GM12872 (cell line): ENCODE results near the gene SEMA4B.

Experiments used
- TF ChIP-seq, protein P1 (sequence below): IDR thresholded peaks from 3 replicates; pipeline ENCODE4 v1.5.1; 2011; ENCODE audit warnings: low read depth, mild to moderate bottlenecking, low read length, moderate library complexity; ENCODE audit not compliant: insufficient read depth

The SEMA4B gene

DNA sequence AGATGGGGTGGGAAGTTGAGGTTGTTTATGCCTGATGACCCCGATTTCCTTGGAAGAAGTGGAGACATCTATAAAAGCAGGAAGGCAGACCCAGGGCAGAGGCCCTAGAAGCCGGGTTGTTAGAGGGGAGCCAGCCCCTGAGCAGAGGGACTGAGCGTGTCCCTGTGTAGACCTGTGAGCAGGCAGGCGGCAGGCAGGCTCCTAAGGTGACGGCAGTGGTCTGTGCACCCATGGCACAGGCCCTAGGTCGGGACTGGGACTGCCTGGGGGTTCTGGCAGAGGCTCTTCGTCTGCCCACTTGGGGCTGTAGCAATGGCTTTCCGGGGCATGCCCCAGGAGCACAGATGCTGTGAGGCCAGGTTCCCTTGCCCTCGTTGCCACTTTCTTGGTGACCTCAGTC lies 9.9 kb downstream of the SEMA4B start:
- TF ChIP-seq, protein P1, sequence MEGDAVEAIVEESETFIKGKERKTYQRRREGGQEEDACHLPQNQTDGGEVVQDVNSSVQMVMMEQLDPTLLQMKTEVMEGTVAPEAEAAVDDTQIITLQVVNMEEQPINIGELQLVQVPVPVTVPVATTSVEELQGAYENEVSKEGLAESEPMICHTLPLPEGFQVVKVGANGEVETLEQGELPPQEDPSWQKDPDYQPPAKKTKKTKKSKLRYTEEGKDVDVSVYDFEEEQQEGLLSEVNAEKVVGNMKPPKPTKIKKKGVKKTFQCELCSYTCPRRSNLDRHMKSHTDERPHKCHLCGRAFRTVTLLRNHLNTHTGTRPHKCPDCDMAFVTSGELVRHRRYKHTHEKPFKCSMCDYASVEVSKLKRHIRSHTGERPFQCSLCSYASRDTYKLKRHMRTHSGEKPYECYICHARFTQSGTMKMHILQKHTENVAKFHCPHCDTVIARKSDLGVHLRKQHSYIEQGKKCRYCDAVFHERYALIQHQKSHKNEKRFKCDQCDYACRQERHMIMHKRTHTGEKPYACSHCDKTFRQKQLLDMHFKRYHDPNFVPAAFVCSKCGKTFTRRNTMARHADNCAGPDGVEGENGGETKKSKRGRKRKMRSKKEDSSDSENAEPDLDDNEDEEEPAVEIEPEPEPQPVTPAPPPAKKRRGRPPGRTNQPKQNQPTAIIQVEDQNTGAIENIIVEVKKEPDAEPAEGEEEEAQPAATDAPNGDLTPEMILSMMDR, result no peak

DNA sequence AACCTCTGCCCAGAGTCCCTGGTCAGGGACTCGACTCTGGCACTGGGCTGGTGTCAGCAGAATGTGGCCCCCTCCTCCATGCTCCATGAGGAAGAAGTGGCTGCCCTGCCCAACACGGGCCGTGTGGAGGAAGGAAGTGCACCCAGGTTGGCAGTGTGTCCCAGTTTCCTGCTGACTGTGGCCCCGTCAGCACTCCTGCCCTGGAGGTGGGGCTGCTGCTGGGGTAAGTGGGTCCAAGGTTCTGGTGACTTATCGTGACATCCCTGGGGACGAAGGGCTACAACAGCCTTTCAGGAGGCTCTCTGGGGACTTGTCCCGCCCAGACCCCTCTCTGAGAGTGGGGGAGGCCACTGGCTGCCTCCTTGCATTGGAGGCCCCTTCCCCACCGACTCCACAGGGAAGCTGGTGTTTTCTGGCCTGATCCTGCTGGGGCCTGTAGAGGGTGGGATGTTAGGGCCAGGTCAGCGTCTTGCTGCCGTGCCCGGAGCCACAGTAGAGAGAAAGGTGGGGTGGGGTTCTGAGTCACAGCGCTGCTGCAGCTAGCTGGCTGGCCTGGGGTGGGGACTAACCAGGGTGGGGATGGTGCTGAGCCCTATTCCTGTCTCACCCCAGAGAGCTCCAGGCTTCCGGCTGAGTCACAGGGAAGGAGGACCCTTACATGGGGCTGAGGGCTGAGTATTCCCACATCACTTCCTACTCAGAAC lies 10.5 kb downstream of the SEMA4B start:
- TF ChIP-seq, protein P1, result no peak

DNA sequence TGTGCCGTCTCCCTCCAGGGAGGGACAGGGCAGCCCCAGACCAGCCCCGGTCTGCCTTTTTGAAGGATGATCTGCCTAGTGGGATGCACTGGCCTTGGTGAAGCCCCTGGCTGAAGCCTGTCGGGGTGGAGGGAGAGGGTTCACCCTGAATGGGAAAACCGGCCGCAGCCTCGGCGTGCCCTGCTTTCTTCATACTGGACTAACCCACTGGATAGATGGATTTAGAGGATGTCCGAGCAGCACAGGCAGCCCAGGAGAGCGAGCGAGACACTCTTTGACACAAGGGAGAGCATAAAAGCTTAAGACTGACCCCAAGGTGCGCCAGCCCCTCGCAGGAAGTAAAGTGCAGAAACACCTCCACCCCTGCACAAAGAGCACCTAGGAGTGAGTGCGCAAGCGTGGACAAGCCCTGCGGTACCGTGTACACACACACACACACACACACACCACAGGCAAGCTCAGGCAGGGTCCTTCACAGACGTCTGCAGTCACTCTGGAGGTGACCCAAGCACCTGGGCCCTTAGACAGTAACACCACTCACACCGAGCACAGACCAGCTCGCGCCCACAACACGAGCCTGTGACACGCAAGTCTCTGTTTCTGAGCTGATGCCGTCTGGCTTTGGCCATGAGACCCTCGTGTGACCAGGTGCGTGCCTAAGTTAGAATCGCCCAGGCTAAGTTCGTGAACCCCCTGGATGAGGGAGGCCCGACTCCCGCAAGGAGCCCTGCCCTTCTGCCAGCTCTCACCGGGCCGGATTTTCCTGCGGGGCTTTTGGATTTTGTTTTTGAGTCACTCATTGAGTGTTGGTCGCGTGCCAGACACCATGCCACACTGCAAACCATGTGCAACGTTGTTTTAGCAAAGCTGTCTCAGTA lies 11.3 kb downstream of the SEMA4B start:
- TF ChIP-seq, protein P1, result no peak

DNA sequence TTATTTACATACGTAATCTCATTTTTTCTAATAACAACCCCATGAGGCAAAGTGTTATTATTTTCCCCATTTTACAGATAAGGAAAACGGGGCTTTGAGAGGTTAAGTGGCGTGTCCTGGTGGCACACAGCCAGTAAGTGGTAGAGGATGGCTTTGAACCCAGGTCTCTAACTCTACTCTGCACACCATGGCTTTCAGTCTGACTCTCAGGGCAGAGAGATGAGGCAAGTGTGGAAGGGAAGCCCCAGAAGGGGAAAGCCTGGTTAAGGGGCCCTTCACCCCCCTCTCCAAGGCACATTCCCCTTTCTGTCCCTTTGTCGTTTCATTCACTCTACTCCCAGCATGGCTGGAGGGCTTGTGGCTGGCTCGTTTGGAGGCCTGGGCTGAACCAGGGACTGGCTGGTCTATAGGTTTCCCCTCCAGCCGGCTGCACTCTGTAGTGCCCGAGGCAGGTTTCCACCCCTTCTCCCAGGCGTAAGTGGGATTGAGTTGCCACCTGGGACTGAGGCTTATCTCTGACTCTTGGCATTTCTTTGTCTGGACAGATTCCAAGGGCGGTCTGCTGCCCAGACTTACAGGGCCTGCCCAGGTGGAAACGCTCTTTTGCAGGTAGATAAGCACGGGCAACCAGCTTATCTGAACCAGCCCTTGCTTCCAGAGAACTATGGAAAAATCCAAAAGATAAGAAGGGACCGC lies 12.1 kb downstream of the SEMA4B start:
- TF ChIP-seq, protein P1, result no peak

DNA sequence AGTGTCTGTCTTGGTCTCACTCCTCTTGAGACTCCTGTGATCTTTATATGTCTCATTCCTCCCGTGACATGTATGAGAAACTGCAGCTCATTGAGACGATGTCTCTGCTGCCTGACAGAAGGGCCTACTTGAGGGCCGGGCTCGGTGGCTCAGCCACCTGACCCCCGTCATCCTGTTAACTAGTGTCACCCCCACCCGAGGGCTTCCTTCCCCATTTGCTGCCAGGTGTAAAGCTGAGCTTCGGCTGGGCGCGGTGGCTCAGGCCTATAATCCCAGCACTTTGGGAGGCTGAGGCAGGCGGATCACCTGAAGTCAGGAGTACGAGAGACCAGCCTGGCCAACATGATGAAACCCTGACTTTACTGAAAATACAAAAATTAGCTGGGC lies 12.7 kb downstream of the SEMA4B start:
- TF ChIP-seq, protein P1, result no peak

DNA sequence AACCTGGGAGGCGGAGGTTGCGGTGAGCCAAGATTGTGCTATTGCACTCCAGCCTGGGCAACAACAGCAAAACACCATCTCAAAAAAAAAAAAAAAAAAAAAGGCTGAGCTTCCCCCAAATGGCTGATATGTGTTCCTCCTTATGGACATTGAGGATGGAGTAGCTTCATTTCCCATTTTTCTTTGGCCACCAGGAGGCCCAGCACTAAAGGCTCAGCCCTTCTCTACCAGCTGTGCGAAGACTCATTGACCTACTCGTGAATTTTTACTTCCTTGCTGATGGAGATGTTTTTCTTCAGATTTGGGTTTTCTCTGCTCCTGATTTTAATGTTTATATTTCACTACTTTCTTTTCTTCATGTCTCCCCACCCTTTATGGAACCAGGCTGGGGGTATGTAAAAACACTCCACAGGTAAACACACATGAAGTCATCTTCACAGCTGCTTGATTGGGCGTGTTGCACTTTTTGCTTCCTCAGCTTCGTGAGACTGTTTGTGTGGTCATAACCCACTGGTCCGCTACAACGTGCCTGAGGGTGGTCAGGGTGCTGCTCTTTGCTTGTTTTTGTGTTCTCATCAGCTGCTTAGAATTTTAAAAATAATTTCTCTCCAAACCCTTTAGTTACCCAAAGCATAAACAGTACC lies 13.5 kb downstream of the SEMA4B start:
- TF ChIP-seq, protein P1, result 0 out of 3 replicates have a peak, but pooled peaks have one; percentile 23
